Erythroblast (primary cell): ENCODE results near the gene TMEM114.

Source experiments
- GATA1 ChIP-seq: IDR thresholded peaks from 2 replicates; pipeline ENCODE4 v1.6.1; 2011; ENCODE audit warnings: low read depth, mild to moderate bottlenecking, control low read depth, low read length, moderate library complexity
- POLR2A ChIP-seq: IDR thresholded peaks from 2 replicates; pipeline ENCODE4 v1.6.1; 2011; ENCODE audit warnings: mild to moderate bottlenecking, low read length

GRCh38 chr16:8607214-8607613 is 16.9 kb upstream of the TMEM114 start:
- TF ChIP-seq POLR2A = no peak
- no peak for TF ChIP-seq GATA1
